Endometrial microvascular endothelial cells (primary cell): ENCODE measurements around the gene HIPK2. TPM values are rescaled to one million over a fixed set of nuclear protein-coding genes. Genes with fewer than 3 reads are reported as not detected.
"Not testable (repeated sequence)": the region's sequence is repeated elsewhere in the genome, so short reads cannot be mapped to it uniquely, and the experiment has no call there.

Source experiments
- in situ Hi-C: cut with HindIII; loops from 2 replicates; pipeline ENCODE4 v1.10.0; 2017; ENCODE audit warnings: low sequenced_read_pairs, low pct_unique_long_range_greater_than_20kb; ENCODE audit errors: inconsistent ontology term
- total RNA-seq: library from RNA; depleted of rRNA; stranded (reverse); fragments of >200 nt; gene quantifications from one replicate; pipeline ENCODE4 v1.2.3, GENCODE V29; 2015; ENCODE audit errors: inconsistent ontology term

The HIPK2 gene
- total RNA-seq, 1 donor from 2014 or later = 17.9 TPM

DNA sequence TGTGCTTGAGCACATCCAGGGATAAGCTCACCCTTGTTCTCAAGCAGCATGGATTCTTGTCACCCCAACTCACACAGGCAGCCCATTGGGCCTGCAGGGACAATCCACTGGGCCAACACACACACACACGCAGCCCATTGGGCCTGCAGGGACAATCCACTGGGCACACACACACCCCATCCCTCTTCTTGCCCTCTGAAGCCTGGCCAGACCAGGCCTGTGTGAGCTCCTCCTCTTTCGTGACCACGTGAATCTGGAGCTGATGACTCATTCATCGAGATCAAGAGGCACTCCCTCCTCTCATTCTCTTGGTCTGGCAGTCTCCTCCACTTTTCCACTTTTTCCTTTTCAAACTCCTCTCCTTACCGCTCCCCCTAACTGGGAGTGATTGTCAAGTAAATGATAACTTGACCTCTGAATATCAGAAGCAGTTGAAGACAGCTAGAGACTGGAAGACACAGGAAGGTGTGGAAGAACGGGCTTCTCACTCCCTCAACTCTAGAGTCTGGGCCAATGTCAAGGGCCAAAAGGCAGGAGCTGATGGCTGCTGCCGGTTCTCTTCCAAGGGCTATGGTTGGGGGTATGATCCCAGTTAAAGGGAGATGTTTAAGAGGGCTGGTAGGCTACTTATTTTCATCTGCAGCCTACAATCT lies 89.7 kb downstream of the HIPK2 start:
- in situ Hi-C loops = no loop called here

DNA sequence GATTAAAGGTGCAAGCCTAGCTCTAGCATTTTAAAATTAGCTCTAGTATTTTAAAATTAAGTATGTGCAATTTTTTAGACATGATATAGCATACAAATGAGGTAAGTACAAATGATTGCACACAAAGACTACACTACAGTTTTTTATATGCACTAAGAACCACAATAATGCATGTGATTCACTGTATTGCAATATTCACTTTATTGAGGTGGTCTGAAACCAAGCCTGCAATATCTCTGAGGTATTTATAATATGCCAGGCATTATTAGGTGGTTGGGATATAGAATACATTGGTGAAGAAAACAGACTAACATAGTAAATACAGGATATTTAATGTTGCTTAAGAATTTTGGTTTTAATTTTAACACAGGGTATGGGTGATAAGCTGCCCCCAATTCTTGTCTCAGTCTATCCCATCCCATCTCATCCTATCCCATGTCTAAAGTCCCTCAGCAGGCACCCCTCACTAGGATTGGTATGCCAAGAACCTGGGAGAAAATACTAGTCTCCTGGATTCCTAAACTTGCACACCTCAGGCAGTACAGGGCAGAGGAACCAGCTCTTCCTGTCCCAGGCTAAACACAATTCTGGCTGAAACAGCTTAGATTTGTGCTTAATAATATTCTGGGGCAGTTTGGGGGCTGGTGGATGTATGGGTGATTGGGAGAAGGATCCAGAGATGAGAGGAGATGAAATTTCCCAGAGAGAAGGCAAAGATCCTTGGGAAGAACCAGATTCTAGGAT lies 90.4 kb downstream of the HIPK2 start:
- in situ Hi-C loops = no loop called here

DNA sequence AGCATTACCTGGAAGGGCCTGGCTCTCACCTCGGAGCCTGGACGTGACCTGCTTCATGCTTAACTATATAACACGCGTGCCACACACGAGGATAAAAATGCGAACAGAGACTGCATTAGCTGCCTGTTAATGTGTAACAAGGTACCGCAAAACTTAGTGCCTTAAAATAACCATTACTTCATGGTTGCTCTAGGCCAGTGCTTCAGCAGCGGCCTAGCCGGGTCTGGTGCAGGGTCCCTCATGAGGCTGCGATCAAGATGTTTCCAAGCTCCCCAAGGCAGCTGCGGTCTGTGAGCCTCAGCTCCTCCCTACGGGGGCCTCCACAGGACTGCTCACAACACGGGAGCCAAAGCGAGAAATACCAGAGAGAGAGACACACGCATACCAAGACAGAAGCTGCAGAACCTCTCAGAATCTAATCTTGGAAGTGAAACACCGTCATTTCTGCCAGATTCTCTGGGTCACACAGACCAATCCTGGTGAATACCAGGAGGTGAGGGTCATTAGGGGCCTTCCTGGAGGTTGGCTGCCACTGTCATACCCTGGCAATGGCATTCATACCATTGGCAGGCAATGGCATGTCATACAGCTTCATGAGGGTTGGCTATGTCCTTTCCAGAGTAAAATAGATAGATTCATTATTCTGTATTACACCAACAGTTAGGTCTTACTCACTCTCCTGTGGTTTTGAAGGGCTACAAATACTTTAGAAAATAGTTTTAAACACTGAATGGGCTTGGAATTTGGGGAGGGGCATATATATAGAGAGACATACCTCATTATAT lies 94.5 kb downstream of the HIPK2 start:
- in situ Hi-C loops = no loop called here

DNA sequence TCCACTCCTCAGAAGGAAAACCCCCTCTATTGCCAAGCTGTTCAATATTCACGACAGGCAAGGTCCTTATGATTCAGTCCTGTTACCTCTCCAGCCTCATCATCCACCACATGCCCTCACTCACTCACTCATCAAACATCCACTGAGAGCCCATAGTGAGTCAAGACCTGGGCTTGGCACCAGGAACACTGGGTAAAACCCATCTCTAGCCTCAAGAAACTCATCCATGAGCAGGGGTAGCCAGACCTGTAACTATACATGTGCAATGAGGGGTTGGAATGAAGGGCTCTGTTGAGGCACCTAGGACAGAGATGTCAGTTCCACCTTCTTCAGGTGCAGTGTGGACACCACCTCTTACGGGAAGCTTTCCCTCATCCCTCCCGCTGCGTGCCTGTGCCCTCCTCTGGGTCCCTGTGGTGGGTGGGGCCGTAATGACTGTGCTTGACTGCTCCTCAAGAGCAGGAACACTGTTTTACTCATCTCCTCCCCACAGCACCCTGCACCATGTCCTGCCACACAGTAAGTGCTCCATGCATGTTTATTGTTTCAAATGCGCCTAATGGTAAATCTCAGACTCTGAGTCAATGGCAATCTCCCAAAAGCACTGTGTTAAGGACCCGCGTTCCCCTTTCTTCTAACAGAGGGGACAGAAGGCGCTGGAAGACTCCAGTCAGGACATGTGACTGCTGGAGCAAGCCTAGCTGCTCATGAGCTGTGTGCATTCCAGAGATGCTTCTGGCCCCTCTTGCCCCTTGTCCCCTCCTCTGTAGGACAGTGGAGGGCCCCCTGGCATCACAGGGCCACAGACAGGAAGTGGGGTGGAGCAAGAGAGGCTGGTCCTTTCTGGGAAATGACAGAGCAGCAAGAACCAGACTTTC lies 95.4 kb downstream of the HIPK2 start:
- in situ Hi-C loops = no loop called here

DNA sequence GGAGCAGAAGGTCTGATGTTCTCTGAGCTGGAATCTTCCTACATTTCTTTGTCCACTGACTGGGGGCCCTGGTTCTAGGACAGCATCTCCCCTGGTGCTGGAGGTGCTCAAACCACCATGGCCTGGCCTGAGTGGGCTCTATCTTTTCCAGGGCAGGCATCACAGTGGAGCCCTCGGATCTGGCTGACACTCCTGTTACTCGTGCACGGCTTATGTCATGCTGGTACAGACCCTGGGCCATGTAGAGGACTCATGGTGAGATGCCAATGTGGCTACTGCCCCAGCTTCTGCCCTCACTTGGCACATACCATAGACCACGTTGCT lies 96.0 kb downstream of the HIPK2 start:
- in situ Hi-C loops = no loop called here

DNA sequence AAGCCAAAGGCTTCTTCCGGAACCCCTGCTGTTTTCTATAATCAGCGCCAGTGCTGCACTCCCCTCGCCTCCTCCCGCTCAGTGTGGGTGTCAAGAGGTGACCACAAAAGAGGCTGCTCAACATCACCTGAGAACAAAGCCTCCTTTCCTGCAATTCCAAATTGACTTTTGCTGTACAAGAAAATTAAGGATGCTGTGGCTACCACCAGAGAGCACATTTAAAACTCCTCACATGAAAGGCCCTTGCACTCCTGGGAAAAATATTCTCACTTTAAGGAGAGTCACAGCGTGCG lies 96.4 kb downstream of the HIPK2 start:
- in situ Hi-C loops = no loop called here

DNA sequence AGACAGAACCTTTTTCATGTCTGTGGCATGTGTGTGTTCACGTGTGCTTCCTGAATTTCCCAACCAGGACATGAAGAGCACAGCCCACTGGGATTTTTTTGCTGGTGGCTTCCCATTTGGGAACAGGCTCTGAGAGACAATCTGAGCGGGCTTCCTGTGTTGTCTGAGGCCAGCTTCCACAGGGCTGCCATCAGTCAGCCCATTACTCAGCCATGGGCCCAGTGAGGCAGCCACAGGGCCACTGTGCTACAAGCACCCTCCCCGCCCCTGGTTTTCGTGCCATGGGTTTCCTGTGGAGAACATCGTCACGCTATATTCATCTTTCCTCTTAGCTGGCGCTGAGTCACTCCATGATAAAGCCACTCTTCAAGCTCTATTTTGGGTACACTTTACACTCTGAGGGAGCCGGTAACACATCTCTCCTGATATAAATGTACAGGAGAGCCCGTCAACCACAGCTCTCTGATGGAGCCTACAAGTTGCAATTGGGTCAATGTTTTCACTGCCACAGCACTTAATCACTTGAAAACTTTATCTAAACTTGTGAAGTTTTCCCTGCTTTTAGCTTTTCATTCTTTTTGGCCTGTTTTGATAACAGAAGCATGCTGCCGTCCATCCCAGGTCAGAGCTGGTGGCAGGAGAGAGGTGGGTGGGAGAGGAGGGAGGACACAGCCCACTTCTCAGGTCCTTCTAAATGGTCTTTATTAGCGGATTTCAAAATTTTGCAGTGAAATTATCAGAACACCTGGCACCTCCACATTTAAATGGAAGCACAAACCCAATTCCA lies 96.9 kb downstream of the HIPK2 start:
- in situ Hi-C loops = no loop called here

DNA sequence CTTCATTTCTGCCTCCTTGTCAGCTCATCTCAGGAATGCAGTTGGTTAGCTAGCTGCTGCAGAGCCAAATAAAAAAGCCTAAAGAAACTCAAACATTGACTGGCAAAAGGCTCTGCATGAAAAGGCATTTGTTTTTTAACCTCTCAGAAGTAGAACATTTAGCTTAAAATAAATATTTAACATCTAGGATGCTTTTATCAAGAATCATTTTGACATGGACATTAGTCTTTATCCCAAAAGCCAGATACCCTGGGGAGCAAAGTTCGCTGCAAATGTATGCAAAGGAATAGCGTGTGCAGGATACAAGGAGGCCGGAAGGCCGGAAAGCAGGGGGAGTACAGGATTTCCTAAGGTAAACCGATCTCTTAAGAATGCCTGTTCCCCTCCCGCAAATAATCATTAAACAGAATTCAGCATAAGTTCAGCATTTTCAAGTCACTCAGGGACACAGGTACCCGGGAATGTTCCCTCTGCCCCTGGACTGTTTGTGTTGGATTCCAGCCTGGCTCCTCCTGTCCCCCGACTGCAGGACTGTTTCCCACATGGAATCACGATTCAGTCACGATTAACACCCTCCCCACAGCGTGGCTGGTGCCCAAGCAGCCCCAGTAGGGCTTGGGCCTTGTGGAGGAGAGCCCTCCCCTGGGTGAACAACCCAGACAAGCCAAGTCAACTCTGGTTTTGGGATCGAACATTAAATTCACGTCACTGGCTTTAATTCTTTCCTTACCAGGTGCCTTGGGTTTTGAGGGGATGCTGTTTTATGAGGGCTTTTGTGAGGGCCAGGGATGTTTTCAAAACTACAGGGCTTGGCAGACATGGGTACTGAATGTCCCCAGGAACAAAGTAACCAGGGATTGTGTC lies 97.8 kb downstream of the HIPK2 start:
- in situ Hi-C loops = no loop called here

DNA sequence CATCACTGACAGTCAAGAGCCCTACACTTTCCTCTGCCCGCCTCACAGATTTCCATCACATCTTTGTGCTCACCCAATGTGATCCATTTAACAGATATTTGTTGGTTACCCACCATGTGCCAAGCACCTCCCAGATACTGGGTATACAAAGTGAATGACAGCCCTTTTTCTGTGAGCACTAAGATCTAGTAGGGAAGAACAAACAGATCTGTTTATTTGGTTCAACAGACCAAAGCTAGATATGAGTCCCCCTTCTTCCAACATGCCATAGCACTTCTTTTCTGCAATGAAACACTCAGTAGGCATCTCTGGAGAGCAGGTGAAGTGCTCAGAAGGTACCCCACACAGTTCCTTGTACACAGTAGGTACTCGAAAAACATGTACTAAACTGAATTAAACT lies 101.4 kb downstream of the HIPK2 start:
- in situ Hi-C loops = no loop called here

DNA sequence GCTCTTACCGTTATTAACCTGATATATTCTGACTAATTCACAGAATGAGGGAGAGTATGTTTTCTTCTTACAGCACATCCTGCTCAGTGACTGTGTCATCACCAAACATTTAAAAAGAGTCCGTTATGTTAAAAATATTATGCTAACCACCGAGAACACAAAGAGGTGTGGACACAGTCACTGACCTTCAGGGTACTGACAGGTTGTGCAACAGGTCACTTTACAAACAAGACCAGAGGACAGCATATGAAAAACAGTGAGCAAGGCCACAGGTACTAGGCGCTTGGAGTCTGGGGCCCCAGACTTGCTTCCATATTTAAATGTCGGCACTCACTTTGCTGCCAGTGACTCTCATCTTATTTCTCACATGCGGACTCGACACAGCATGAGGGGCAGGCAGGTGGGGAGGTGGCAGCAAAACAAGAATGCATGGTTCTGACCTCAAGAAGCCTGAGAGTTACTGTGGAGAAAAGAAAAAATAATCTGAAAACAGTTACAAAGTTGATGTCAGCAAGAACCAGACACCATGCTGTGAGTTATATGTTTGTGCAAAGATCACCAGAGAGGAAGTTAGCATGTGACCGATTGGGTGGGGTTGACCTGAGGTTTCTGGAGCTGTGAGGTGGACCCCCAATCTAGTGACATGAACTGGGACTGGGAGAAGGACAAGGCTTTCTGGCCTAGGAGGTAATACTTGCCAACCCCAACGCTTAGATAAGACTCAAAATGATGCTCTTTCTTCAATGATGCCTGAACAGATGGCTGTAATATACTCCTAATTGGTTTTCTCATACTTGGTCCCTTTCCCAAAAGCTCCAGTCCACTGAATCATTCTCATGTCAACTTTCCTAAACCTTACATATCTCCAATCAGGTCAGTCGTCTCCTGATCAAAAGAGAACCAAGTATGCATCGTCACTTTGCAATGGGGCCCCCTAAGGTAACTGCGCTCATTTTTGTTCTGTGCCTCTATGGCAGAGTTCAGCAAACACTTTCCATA lies 102.4 kb downstream of the HIPK2 start:
- in situ Hi-C loops = no loop called here

DNA sequence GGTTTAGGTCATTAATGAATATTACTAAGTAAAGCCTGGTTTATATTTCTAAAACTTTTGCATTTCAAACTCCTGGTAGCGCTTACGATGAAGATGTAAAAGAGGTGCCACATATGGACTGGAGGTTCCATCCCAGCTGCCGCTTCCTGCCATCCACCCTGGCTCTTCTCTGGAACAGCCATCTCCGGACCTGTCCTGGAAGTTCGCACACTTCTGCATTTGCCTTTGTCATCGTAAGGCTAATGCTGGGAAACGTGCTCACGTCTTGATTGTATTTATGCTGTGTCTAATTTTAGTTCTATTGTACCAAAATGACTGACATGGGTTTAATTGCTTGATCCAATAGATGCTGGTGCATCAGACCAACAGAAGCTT lies 103.1 kb downstream of the HIPK2 start:
- in situ Hi-C loops = no loop called here

DNA sequence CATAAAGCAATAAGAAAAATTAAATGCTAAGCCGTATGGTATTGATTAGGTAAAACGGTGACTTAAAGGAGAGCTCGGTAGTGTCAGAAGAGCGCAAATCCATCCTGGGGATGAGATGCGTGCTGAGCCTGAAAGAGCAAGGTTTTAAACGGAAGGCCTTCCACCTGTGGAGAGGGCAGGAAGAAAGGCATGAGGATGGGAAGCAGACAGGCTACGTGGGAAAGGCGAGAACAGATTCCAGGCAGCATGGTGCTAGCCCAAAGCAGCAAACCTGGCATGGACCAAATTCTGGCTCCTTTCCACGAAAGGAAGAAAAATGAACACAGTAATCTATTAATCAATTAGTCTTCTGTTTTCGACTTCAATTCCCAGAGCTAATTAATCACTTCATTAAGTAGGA lies 103.5 kb downstream of the HIPK2 start:
- in situ Hi-C loops = no loop called here

DNA sequence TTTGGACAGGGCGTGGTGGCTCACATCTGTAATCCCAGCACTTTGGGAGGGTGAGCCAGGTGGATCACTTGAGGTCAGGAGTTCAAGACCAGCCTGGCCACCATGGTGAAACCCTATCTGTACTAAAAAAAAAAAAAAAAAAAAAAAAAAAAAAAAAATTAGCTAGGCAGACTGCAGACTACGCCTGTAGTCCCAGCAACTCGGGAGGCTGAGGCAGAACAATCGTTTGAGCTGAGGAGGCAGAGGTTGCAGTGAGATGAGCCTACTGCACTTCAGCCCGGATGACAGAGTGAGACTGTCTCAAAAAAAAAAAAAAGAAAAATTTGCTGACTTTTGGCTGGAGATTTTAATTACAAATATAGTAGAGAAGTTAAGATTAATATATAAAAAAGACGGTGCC lies 104.0 kb downstream of the HIPK2 start:
- in situ Hi-C loops = no loop called here

DNA sequence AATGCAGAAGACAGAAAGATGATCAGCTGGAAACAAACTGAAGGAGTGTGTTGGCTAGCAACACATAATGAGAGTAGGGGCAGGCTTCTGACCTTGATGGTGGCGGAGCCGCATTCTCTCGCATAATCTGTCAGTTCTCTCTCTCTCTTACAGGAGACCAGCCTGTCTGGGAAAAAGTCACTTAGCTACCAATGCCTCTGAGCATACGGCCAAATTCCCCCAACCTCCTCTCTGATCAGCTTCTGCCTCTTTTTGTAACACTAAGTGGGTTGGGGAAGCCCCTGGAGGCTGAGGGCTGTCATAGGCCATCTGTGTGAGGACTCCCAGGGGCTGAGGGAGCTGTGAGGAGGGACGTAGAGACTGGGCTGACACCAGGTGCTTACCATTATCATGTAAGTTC lies 104.6 kb downstream of the HIPK2 start:
- in situ Hi-C loops = no loop called here

DNA sequence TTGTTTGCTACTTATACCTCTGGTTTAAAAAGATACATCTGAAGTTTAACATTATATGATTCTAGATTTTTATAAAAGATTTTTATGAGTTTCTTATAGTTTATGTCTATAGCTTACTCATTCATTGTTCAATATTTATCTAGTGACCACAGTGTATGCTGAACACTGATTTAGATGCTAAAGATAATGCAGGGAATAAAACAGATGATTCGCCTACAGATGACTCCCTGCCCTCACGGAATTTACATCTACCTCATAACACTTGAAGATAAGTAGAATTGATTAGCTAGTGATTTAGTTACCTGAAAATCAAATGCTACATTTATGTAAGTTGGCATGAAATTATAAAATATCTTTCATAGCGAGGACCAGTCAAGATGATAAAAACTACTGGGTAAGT lies 105.8 kb downstream of the HIPK2 start:
- in situ Hi-C loops = no loop called here

DNA sequence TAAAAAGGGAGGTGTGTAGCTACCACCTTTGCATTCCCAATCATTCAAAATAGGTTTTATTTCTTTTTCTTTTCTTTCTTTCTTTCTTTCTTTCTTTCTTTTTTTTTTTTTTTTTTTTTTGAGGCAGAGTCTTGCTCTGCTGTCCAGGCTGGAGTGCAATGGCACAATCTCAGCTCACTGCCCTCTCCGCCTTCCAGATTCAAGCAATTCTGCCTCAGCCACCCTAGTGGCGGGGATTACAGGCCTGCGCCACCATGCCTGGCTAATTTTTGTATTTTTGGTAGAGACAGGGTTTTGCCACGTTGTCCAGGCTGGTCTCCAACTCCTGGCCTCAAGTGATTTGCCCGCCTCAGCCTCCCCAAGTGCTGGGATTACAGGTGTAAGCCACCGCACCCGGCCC lies 107.1 kb downstream of the HIPK2 start:
- in situ Hi-C loops = not testable (repeated sequence)
